GM23338 (cell line): ENCODE measurements around the gene TGFBR1. TPM values are rescaled to one million over a fixed set of nuclear protein-coding genes. Genes with fewer than 3 reads are reported as not detected.

Source experiments
- CREB1 ChIP-seq: fragments of 250-450 bp; sonication (Bioruptor Pico); IDR thresholded peaks from 2 replicates; pipeline ENCODE4 v1.5.0; 2020; ENCODE audit warnings: low read depth, mild to moderate bottlenecking, moderate library complexity
- EZH2 ChIP-seq: fragments of 200-600 bp; sonication (generic); IDR thresholded peaks from one replicate; pipeline ENCODE4 v1.8.0; 2017; ENCODE audit warnings: antibody characterized with exemption, mild to moderate bottlenecking, low read depth; ENCODE audit not compliant: unreplicated experiment
- JUNB ChIP-seq: IDR thresholded peaks from one replicate; pipeline ENCODE4 v1.6.1; 2016; ENCODE audit warnings: antibody characterized with exemption; ENCODE audit not compliant: unreplicated experiment
- ZNF114 ChIP-seq: fragments of 250-450 bp; sonication (Bioruptor Pico); IDR thresholded peaks from 2 replicates; pipeline ENCODE4 v1.5.0; 2020; ENCODE audit warnings: mild to moderate bottlenecking, moderate library complexity
- ZNF462 ChIP-seq: fragments of 250-450 bp; sonication (Bioruptor Pico); IDR thresholded peaks from 2 replicates; pipeline ENCODE4 v1.5.0; 2020; ENCODE audit warnings: mild to moderate bottlenecking, moderate library complexity
- polyA plus RNA-seq: library from polyadenylated mRNA; unstranded; fragments of >200 nt; fragmentation: Nextera tagmentation; extraction: Ambion mirVana; gene quantifications from 2 replicates; pipeline ENCODE4 v1.2.1, GENCODE V29; 2016
- total RNA-seq: library from RNA; depleted of rRNA; stranded (reverse); fragments of >200 nt; shearing (Covaris generic); gene quantifications from 2 replicates; pipeline ENCODE4 v1.2.3, GENCODE V29; 2014
- TF ChIP-seq, protein P1 (sequence below): IDR thresholded peaks from one replicate; pipeline ENCODE4 v1.6.1; 2018; ENCODE audit warnings: antibody characterized with exemption; ENCODE audit not compliant: unreplicated experiment

The TGFBR1 gene
- total and polyA plus RNA-seq, 2 experiments from 2014 or later = 9.3 to 40.2 TPM

- TF ChIP-seq ZNF462 (CRISPR knock-in tag) (no peak), CREB1 (CRISPR knock-in tag) (no peak), EZH2 (no peak), JUNB (no peak), ZNF114 (CRISPR knock-in tag) (no peak)
- TF ChIP-seq, protein P1, sequence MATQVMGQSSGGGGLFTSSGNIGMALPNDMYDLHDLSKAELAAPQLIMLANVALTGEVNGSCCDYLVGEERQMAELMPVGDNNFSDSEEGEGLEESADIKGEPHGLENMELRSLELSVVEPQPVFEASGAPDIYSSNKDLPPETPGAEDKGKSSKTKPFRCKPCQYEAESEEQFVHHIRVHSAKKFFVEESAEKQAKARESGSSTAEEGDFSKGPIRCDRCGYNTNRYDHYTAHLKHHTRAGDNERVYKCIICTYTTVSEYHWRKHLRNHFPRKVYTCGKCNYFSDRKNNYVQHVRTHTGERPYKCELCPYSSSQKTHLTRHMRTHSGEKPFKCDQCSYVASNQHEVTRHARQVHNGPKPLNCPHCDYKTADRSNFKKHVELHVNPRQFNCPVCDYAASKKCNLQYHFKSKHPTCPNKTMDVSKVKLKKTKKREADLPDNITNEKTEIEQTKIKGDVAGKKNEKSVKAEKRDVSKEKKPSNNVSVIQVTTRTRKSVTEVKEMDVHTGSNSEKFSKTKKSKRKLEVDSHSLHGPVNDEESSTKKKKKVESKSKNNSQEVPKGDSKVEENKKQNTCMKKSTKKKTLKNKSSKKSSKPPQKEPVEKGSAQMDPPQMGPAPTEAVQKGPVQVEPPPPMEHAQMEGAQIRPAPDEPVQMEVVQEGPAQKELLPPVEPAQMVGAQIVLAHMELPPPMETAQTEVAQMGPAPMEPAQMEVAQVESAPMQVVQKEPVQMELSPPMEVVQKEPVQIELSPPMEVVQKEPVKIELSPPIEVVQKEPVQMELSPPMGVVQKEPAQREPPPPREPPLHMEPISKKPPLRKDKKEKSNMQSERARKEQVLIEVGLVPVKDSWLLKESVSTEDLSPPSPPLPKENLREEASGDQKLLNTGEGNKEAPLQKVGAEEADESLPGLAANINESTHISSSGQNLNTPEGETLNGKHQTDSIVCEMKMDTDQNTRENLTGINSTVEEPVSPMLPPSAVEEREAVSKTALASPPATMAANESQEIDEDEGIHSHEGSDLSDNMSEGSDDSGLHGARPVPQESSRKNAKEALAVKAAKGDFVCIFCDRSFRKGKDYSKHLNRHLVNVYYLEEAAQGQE = no peak
Observed at GRCh38 chr9:99176527-99177013, 71.7 kb downstream of the TGFBR1 start (continued).
